ENCODE results near the gene STMN3. TPM values are rescaled to one million over a fixed set of nuclear protein-coding genes. Genes with fewer than 3 reads are reported as not detected.
A peak's percentile ranks its signal among the peaks of the same experiment; 100 is the strongest.

STMN3 gene
- total and polyA plus RNA-seq, 10 of the 15 experiments (the other 5 are each of a cell fraction or from before 2014, with no cell fraction given) = 0.09 to 3.6 (median 1.4) TPM; not detected in 1

- H4K20me1 ChIP-seq (ENCODE audit: control insufficient read depth, insufficient read depth) = no peaks in the 10 kb centered on the region
- H3K4me3 ChIP-seq = no peak overlapping the region
- WGBS (ENCODE audit: insufficient coverage, insufficient replicate concordance, low lambda C conversion rate, missing lambda C conversion rate) = 88% methylated on average over 40 of the region's 44 CpGs
- ChIA-PET POLR2A (no interaction called here), CTCF (no interaction called here), SMC1A (ENCODE audit: uncharacterized antibody, unreplicated experiment) (no interaction called here), RAD21 (ENCODE audit: unreplicated experiment) (no interaction called here)
- in situ Hi-C loops (cut with MboI) = no loop called here
- H3K27ac ChIP-seq (ENCODE audit: control insufficient read depth, insufficient read depth) = no peak overlapping the region
- TF ChIP-seq ZSCAN29 (IDR thresholded peaks at IDR 0.05) (no peak), POLR2A (IDR thresholded peaks at IDR 0.05; ENCODE audit: low read depth, low read length) (peak; percentile 48; the same call in 1 of the 2 replicates)
- no peak overlapping the region for H3K4me2 ChIP-seq (ENCODE audit: control insufficient read depth, insufficient read depth)
- FAIRE-seq (no peak), ATAC-seq (no peak), DNase-seq (ENCODE audit: low read depth, low spot score) (no peak)
- H3K36me3 ChIP-seq (ENCODE audit: control insufficient read depth in 2 of 2, insufficient read depth in 2 of 2, low read length in 1 of 2) = no peaks in the 10 kb centered on the region
- BruUV-seq (replicated peaks) = no TSS peak
- no peak overlapping the region for H2AFZ ChIP-seq (ENCODE audit: control insufficient read depth, low read depth, low read length)
- no peaks in the 10 kb centered on the region for H3K4me1 ChIP-seq (ENCODE audit: control insufficient read depth, insufficient read depth, low read length)
- no peaks in the 10 kb centered on the region for H3K27me3 ChIP-seq (replicated peaks in 1 of 2; ENCODE audit: control insufficient read depth in 2 of 2, insufficient read depth in 2 of 2, low read length in 1 of 2)
- no peak overlapping the region for H3K9ac ChIP-seq (ENCODE audit: control insufficient read depth, insufficient read depth, low read length)
- H3K9me3 ChIP-seq (replicated peaks; ENCODE audit: control insufficient read depth, insufficient read depth, low read length) = no peaks in the 10 kb centered on the region
- no peaks in the 10 kb centered on the region for H3K79me2 ChIP-seq (ENCODE audit: control insufficient read depth, insufficient read depth, low read length)
- intact Hi-C loops (cut with micrococcal nuclease; ENCODE audit: unreplicated experiment) = no loop called here
Observed at GRCh38 chr20:63689046-63690002, 36.1 kb upstream of the STMN3 start.

- POLR2A ChIA-PET = no interaction called here
- H3K4me3 ChIP-seq = no peak overlapping the region
- H3K27ac ChIP-seq (ENCODE audit: control insufficient read depth, insufficient read depth) = no peak overlapping the region
- in situ Hi-C loops (cut with MboI) (no loop called here), intact Hi-C loops (cut with micrococcal nuclease; ENCODE audit: unreplicated experiment) (no loop called here)
- SMC1A ChIA-PET (ENCODE audit: uncharacterized antibody, unreplicated experiment) = interaction anchor here (1.5 kb wide), 1 partner anchor 151 kb away, joined by 3 read pairs; no protein-coding TSS in a partner anchor
- H3K9ac ChIP-seq (ENCODE audit: control insufficient read depth, insufficient read depth, low read length) = no peak overlapping the region
- H3K4me2 ChIP-seq (ENCODE audit: control insufficient read depth, insufficient read depth) = no peak overlapping the region
- TF ChIP-seq JUNB (IDR thresholded peaks at IDR 0.05) (no peak), POLR2A (IDR thresholded peaks at IDR 0.05; ENCODE audit: low read depth, low read length) (peak; percentile 50)
- CTCF ChIA-PET = no interaction called here
- FAIRE-seq (no peak), ATAC-seq (no peak), DNase-seq (ENCODE audit: low read depth, low spot score) (no peak)
- H3K79me2 ChIP-seq (ENCODE audit: control insufficient read depth, insufficient read depth, low read length) = no peaks in the 10 kb centered on the region
- no TSS peak for BruUV-seq (replicated peaks)
- 87% methylated on average over 29 of the region's 31 CpGs for WGBS (ENCODE audit: insufficient coverage, insufficient replicate concordance, low lambda C conversion rate, missing lambda C conversion rate)
- H3K36me3 ChIP-seq (ENCODE audit: control insufficient read depth in 2 of 2, insufficient read depth in 2 of 2, low read length in 1 of 2) = no peaks in the 10 kb centered on the region
- no peaks in the 10 kb centered on the region for H4K20me1 ChIP-seq (ENCODE audit: control insufficient read depth, insufficient read depth)
- no peaks in the 10 kb centered on the region for H3K4me1 ChIP-seq (ENCODE audit: control insufficient read depth, insufficient read depth, low read length)
- H3K9me3 ChIP-seq (replicated peaks; ENCODE audit: control insufficient read depth, insufficient read depth, low read length) = no peaks in the 10 kb centered on the region
- H2AFZ ChIP-seq (ENCODE audit: control insufficient read depth, low read depth, low read length) = no peak overlapping the region
- RAD21 ChIA-PET (ENCODE audit: unreplicated experiment) = no interaction called here
- H3K27me3 ChIP-seq (replicated peaks in 1 of 2; ENCODE audit: control insufficient read depth in 2 of 2, insufficient read depth in 2 of 2, low read length in 1 of 2) = no peaks in the 10 kb centered on the region
Observed at GRCh38 chr20:63688228-63689045, 35.2 kb upstream of the STMN3 start.
